ENCODE measurements around the gene AGMAT. TPM values are rescaled to one million over a fixed set of nuclear protein-coding genes. Genes with fewer than 3 reads are reported as not detected.

The AGMAT gene
- total and polyA plus RNA-seq, 2 of the 13 experiments (the other 11 are each of a cell fraction or from before 2014, with no cell fraction given): 59.1 to 174 TPM

DNA sequence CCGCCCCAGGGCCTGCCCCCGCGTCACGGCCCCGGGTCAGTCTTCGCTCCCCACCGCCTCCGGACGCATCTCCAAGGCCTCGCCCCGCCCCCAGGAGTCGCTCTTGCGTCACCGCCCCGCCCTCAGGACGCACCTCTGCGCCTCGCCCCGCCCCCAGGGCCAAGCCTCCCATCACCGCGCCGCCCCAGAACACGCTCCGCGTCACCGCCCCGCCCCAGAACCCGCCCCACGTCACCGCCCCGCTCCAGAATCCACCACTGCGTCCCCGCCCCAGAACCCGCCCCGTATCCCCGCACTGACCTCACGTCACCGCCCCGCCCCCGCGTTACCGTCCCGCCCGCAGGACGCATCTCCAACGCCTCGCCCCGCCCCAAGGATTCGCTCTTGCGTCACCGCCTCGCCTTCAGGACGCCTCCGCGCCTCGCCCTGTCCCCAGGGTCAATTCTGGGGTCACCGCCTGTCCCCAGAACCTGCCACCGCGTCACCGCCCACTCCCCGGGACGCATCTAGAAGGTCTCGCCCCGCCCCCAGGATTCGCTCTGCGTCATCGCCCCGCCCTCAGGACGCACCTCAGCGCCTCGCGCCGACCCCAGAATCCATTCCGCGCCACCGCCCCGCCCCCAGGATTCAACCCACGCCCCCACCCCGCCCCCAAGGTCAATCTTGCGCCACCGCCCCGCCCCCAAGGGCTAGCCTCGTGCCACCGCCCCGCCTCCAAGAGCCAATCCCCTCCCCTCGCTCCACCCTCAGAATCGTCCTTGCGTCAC is 60.4 kb downstream of the AGMAT start (continued):
- TF ChIP-seq, protein P1, sequence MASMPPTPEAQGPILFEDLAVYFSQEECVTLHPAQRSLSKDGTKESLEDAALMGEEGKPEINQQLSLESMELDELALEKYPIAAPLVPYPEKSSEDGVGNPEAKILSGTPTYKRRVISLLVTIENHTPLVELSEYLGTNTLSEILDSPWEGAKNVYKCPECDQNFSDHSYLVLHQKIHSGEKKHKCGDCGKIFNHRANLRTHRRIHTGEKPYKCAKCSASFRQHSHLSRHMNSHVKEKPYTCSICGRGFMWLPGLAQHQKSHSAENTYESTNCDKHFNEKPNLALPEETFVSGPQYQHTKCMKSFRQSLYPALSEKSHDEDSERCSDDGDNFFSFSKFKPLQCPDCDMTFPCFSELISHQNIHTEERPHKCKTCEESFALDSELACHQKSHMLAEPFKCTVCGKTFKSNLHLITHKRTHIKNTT (CRISPR knock-in tag; IDR thresholded peaks at IDR 0.05): no peak
- TF ChIP-seq HNRNPUL1 (IDR thresholded peaks at IDR 0.05; ENCODE audit: low read depth, low read length) (no peak), SKI (IDR thresholded peaks at IDR 0.05; ENCODE audit: partially characterized antibody) (no peak), NPAS2 (CRISPR knock-in tag; IDR thresholded peaks at IDR 0.05; ENCODE audit: borderline replicate concordance) (no peak), ZNF629 (CRISPR knock-in tag; conservative IDR thresholded peaks at IDR 0.05) (no peak), KAT8 (CRISPR knock-in tag; IDR thresholded peaks at IDR 0.05) (no peak), JUN (CRISPR knock-in tag; IDR thresholded peaks at IDR 0.05) (0 out of 2 replicates have a peak, but pooled peaks have one; percentile 26), ZNF567 (CRISPR knock-in tag; IDR thresholded peaks at IDR 0.05; ENCODE audit: borderline replicate concordance) (no peak), ZNF563 (CRISPR knock-in tag; IDR thresholded peaks at IDR 0.05) (no peak), RXRA (CRISPR knock-in tag; IDR thresholded peaks at IDR 0.05) (peak; percentile 63; the same call in 1 of the 2 replicates), RORA (CRISPR knock-in tag; IDR thresholded peaks at IDR 0.05) (no peak), SMARCC2 (IDR thresholded peaks at IDR 0.05) (no peak), ARHGAP35 (CRISPR knock-in tag; IDR thresholded peaks at IDR 0.05; ENCODE audit: borderline replicate concordance) (no peak), PLRG1 (conservative IDR thresholded peaks at IDR 0.05) (no peak), IRX3 (CRISPR knock-in tag; IDR thresholded peaks at IDR 0.05; ENCODE audit: borderline replicate concordance, low read depth) (no peak), HDAC6 (IDR thresholded peaks at IDR 0.05; ENCODE audit: low read depth, low read length) (no peak), ZMYM3 (CRISPR knock-in tag; IDR thresholded peaks at IDR 0.05) (no peak), SP4 (CRISPR knock-in tag; IDR thresholded peaks at IDR 0.05) (peak; percentile 79; the same call in 1 of the 2 replicates), TGIF2 (CRISPR knock-in tag; IDR thresholded peaks at IDR 0.05) (no peak), MTA3 (CRISPR knock-in tag; IDR thresholded peaks at IDR 0.05) (no peak)
- TF ChIP-seq, protein P2, sequence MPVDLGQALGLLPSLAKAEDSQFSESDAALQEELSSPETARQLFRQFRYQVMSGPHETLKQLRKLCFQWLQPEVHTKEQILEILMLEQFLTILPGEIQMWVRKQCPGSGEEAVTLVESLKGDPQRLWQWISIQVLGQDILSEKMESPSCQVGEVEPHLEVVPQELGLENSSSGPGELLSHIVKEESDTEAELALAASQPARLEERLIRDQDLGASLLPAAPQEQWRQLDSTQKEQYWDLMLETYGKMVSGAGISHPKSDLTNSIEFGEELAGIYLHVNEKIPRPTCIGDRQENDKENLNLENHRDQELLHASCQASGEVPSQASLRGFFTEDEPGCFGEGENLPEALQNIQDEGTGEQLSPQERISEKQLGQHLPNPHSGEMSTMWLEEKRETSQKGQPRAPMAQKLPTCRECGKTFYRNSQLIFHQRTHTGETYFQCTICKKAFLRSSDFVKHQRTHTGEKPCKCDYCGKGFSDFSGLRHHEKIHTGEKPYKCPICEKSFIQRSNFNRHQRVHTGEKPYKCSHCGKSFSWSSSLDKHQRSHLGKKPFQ (CRISPR knock-in tag; IDR thresholded peaks at IDR 0.05; ENCODE audit: insufficient replicate concordance): no peak
- TF ChIP-seq, protein P3, sequence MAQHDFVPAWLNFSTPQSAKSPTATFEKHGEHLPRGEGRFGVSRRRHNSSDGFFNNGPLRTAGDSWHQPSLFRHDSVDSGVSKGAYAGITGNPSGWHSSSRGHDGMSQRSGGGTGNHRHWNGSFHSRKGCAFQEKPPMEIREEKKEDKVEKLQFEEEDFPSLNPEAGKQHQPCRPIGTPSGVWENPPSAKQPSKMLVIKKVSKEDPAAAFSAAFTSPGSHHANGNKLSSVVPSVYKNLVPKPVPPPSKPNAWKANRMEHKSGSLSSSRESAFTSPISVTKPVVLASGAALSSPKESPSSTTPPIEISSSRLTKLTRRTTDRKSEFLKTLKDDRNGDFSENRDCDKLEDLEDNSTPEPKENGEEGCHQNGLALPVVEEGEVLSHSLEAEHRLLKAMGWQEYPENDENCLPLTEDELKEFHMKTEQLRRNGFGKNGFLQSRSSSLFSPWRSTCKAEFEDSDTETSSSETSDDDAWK (CRISPR knock-in tag; IDR thresholded peaks at IDR 0.05): no peak
- TF ChIP-seq, protein P4, sequence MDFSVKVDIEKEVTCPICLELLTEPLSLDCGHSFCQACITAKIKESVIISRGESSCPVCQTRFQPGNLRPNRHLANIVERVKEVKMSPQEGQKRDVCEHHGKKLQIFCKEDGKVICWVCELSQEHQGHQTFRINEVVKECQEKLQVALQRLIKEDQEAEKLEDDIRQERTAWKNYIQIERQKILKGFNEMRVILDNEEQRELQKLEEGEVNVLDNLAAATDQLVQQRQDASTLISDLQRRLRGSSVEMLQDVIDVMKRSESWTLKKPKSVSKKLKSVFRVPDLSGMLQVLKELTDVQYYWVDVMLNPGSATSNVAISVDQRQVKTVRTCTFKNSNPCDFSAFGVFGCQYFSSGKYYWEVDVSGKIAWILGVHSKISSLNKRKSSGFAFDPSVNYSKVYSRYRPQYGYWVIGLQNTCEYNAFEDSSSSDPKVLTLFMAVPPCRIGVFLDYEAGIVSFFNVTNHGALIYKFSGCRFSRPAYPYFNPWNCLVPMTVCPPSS (IDR thresholded peaks at IDR 0.05): no peak
- TF ChIP-seq, protein P5, sequence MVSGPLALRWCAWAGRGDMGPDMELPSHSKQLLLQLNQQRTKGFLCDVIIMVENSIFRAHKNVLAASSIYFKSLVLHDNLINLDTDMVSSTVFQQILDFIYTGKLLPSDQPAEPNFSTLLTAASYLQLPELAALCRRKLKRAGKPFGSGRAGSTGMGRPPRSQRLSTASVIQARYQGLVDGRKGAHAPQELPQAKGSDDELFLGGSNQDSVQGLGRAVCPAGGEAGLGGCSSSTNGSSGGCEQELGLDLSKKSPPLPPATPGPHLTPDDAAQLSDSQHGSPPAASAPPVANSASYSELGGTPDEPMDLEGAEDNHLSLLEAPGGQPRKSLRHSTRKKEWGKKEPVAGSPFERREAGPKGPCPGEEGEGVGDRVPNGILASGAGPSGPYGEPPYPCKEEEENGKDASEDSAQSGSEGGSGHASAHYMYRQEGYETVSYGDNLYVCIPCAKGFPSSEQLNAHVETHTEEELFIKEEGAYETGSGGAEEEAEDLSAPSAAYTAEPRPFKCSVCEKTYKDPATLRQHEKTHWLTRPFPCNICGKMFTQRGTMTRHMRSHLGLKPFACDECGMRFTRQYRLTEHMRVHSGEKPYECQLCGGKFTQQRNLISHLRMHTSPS (CRISPR knock-in tag; IDR thresholded peaks at IDR 0.05; ENCODE audit: low read depth): no peak
